Ovary (tissue), 3 donors: ENCODE data around the gene GASK1A.

Experiments
- CTCF ChIP-seq, 3 donors: fragments of 450-650 bp in 2 of 3; fragments of 200-600 bp in 1 of 3; IDR thresholded peaks; one replicate each; pipeline versions ENCODE4 v1.5.1 to v1.8.0; 2016 to 2022; ENCODE audit warnings: antibody characterized with exemption in 3 of 3, mild to moderate bottlenecking in 1 of 3
- POLR2A ChIP-seq: fragments of 450-650 bp; IDR thresholded peaks from one replicate; pipeline ENCODE4 v1.6.1; 2017; ENCODE audit warnings: antibody characterized with exemption, mild to moderate bottlenecking, moderate library complexity
- donor health status: DM: no; HTN: no; CAD: no.

DNA sequence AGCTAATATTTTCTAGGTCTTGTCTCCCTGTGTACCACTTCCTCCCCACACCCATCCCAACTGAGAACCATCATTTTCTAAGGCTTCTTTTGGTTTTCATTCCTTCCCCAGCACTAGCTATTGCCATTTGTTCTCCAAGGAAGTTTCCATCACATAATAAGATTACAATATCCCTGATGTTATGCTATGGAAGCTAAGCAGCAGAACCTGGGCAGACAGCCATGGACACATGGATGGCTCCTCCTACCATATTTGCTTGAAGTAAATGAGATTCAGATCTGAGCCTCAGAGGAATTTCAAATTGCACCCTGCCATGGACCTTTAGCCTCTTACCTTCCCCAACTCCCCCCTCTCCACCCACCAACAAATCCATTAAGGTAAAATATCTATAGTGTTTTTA, 31.5 kb downstream of the GASK1A start:
- TF ChIP-seq CTCF (IDR thresholded peaks at IDR 0.05): no peak
- no peak for TF ChIP-seq POLR2A
